Measurements from ENCODE around the gene CCN6. TPM values are rescaled to one million over a fixed set of nuclear protein-coding genes. Genes with fewer than 3 reads are reported as not detected.

Gene CCN6
- total RNA-seq, 1 experiment from 2014 or later, result not detected

- Histone ChIP-seq H3K27me3 (ENCODE audit: insufficient read depth, low read length) (no peaks in the 10 kb centered on the region), H3K27ac (ENCODE audit: low read depth, low read length) (no peak overlapping the region), H3K9ac (ENCODE audit: low read length) (no peak overlapping the region), H3K9me3 (ENCODE audit: control insufficient read depth in 1 of 2, insufficient read depth in 1 of 2, low read depth in 1 of 2, low read length in 2 of 2) (no peaks in the 10 kb centered on the region), H3K4me3 (replicated peaks in 1 of 2; ENCODE audit: low read depth in 1 of 2, low read length in 2 of 2) (no peak overlapping the region), H3K4me1 (ENCODE audit: control insufficient read depth in 1 of 2, insufficient read depth in 2 of 2, low read length in 2 of 2) (no peaks in the 10 kb centered on the region), H3K9me2 (ENCODE audit: insufficient read depth) (no peaks in the 10 kb centered on the region), H3K36me3 (ENCODE audit: control insufficient read depth in 1 of 2, insufficient read depth in 2 of 2, low read length in 2 of 2) (no peaks in the 10 kb centered on the region), H2AFZ (ENCODE audit: low read depth, low read length, poor library complexity, severe bottlenecking) (no peak overlapping the region), H3K4me2 (ENCODE audit: low read length) (no peak overlapping the region), H3K79me2 (ENCODE audit: insufficient read depth, low read length) (no peaks in the 10 kb centered on the region), H4K20me1 (ENCODE audit: insufficient read depth) (no peaks in the 10 kb centered on the region)
- RAD21 ChIA-PET (ENCODE audit: low non-redundant PET in 1 of 2, low total read pairs in 2 of 2, uncharacterized antibody in 2 of 2, unreplicated experiment in 2 of 2), result no interaction called here
- no peak for ATAC-seq
- CTCF ChIA-PET, result no interaction called here
- POLR2A ChIA-PET, result no interaction called here
- DNase-seq (ENCODE audit: low read depth, low spot score), result no peak
- BruUV-seq (replicated peaks), result no TSS peak
- TF ChIP-seq JUND (IDR thresholded peaks at IDR 0.05) (no peak), ELF1 (IDR thresholded peaks at IDR 0.05; ENCODE audit: borderline replicate concordance, low read depth) (no peak), CBX3 (IDR thresholded peaks at IDR 0.05; ENCODE audit: low read depth) (no peak), YY1 (IDR thresholded peaks at IDR 0.05; ENCODE audit: extremely low read depth, insufficient replicate concordance, low read depth, low read length) (no peak), EZH2phosphoT487 (IDR thresholded peaks at IDR 0.05; ENCODE audit: borderline replicate concordance) (no peak), CEBPB (IDR thresholded peaks at IDR 0.05; ENCODE audit: low read depth) (no peak), TCF7L2 (IDR thresholded peaks at IDR 0.05; ENCODE audit: borderline replicate concordance, extremely low read depth, insufficient read depth, insufficient read length) (no peak), CTCF (IDR thresholded peaks at IDR 0.05 in 2 of 3, conservative IDR thresholded peaks at IDR 0.05 in 1 of 3; ENCODE audit: borderline replicate concordance in 1 of 3, insufficient read depth in 1 of 3, low read depth in 2 of 3, low read length in 2 of 3) (no peak), ATF3 (IDR thresholded peaks at IDR 0.05) (no peak), RAD21 (IDR thresholded peaks at IDR 0.05; ENCODE audit: low read depth) (no peak), POLR2AphosphoS5 (IDR thresholded peaks at IDR 0.05; ENCODE audit: low read depth, low read length) (no peak), MAX (IDR thresholded peaks at IDR 0.05) (no peak), ZBTB33 (IDR thresholded peaks at IDR 0.05; ENCODE audit: extremely low read depth, insufficient replicate concordance, low read length) (no peak), ZFX (IDR thresholded peaks at IDR 0.05) (no peak), EGR1 (IDR thresholded peaks at IDR 0.05; ENCODE audit: low read depth) (no peak), SP1 (IDR thresholded peaks at IDR 0.05; ENCODE audit: low read depth) (no peak)
- intact Hi-C loops (cut with micrococcal nuclease), result no loop called here
These were observed 48.9 kb upstream of the CCN6 start for GRCh38 chr6:112005013-112005371.

Data from HCT116 (cell line).